Natural killer cell (primary cell): Measurements from ENCODE around the gene LYRM4. TPM values are rescaled to one million over a fixed set of nuclear protein-coding genes. Genes with fewer than 3 reads are reported as not detected.

Experiments
- ATAC-seq, 3 donors: fragments of 150-1000 bp in 2 of 3; fragments of 200-7000 bp in 1 of 3; cut with Tn5 transposase; 1 replicate in 1 of 3; 2 replicates in 2 of 3; pipeline ENCODE4 v1.10.0; 2021; ENCODE audit warnings: mild to moderate bottlenecking in 2 of 3, moderate library complexity in 2 of 3
- DNase-seq, 2 donors: peaks; one replicate each; pipeline versions ENCODE4 v3.0.0 to v3.0.0-alpha.2; 2013 to 2021; ENCODE audit warnings: mixed read lengths in 1 of 2
- H3K27ac ChIP-seq: one replicate; pipeline ENCODE4 v1.5.1; 2013; ENCODE audit warnings: mild to moderate bottlenecking, low read length
- H3K27me3 ChIP-seq: one replicate; pipeline ENCODE4 v1.6.1; 2013; ENCODE audit warnings: low read length; ENCODE audit not compliant: control insufficient read depth, insufficient read depth
- H3K36me3 ChIP-seq: one replicate; pipeline ENCODE4 v1.6.1; 2013; ENCODE audit warnings: low read length; ENCODE audit not compliant: control insufficient read depth, insufficient read depth
- H3K4me1 ChIP-seq: one replicate; pipeline ENCODE4 v1.6.1; 2013; ENCODE audit warnings: low read length; ENCODE audit not compliant: control insufficient read depth, insufficient read depth
- H3K4me3 ChIP-seq: one replicate; pipeline ENCODE4 v1.5.1; 2013; ENCODE audit warnings: low read length
- H3K9me3 ChIP-seq: one replicate; pipeline ENCODE4 v1.6.1; 2013; ENCODE audit warnings: low read length; ENCODE audit not compliant: control insufficient read depth, insufficient read depth
- H3K27ac Mint-ChIP-seq, 2 donors: one replicate each; pipeline ENCODE4 v1.8.0; 2022; ENCODE audit warnings: mild to moderate bottlenecking in 2 of 2, mixed read lengths in 2 of 2, moderate library complexity in 1 of 2
- H3K27me3 Mint-ChIP-seq, 2 donors: one replicate each; pipeline ENCODE4 v1.8.0; 2022; ENCODE audit warnings: low read depth in 2 of 2, mixed read lengths in 2 of 2
- H3K36me3 Mint-ChIP-seq: one replicate; pipeline ENCODE4 v1.8.0; 2022; ENCODE audit warnings: mixed read lengths
- H3K4me1 Mint-ChIP-seq, 2 donors: one replicate each; pipeline ENCODE4 v1.8.0; 2022; ENCODE audit warnings: mixed read lengths in 2 of 2
- H3K4me3 Mint-ChIP-seq: one replicate; pipeline ENCODE4 v1.8.0; 2022; ENCODE audit warnings: mild to moderate bottlenecking, moderate library complexity, mixed read lengths
- H3K9me3 Mint-ChIP-seq, 2 donors: one replicate each; pipeline ENCODE4 v1.8.0; 2022; ENCODE audit warnings: mixed read lengths in 2 of 2
- WGBS: methylation state at CpG from one replicate; pipeline ENCODE4 v1.1.7; 2013; ENCODE audit warnings: missing lambda C conversion rate; ENCODE audit not compliant: insufficient coverage; 5-methylcytosine and 5-hydroxymethylcytosine counted together
- intact Hi-C: fragments of 100-400 bp; cut with micrococcal nuclease; formaldehyde crosslinking; loops from one replicate; pipeline ENCODE4 v1.14.2; 2022
- total RNA-seq, 4 donors: library from RNA; stranded (reverse); fragments of 120-200 nt in 1 of 4; gene quantifications; one replicate each; pipeline versions ENCODE4 v1.2.3 to v1.2.4, GENCODE V29; 2013 to 2022
- TF ChIP-seq, protein P1 (sequence below): fragments of 200-600 bp; IDR thresholded peaks from one replicate; pipeline ENCODE4 v1.8.0; 2022; ENCODE audit warnings: antibody characterized with exemption

The LYRM4 gene
- total RNA-seq, 3 donors from 2014 or later (not counting 1 experiment from before 2014, with no cell fraction given): 9.1 to 11.4 (median 11.1) TPM

DNA sequence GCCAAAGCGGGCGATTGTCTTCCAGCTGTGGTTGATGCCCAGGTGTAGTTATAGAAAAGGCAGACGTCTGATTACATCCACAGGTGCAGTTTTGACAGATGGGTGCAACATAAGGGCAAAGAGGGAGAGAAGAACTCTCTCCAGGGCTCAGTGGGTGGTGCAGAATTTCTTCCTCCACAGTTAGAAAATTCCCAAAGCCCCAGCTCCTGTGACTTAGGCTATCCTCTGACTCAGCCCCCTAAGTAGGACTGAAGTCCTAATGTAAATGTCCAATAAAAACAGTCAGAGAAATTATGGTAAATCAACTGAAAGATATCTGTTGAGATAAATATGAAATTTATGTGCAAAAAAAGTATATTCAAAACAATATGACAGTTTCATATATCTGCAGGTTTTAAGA lies 31.4 kb downstream of the LYRM4 start:
- Mint-ChIP-seq H3K4me1 (no peaks in the 10 kb centered on the region), H3K27me3 (no peaks in the 10 kb centered on the region), H3K27ac (no peak overlapping the region), H3K9me3 (no peaks in the 10 kb centered on the region), H3K4me3 (no peak overlapping the region), H3K36me3 (no peaks in the 10 kb centered on the region)
- TF ChIP-seq, protein P1, sequence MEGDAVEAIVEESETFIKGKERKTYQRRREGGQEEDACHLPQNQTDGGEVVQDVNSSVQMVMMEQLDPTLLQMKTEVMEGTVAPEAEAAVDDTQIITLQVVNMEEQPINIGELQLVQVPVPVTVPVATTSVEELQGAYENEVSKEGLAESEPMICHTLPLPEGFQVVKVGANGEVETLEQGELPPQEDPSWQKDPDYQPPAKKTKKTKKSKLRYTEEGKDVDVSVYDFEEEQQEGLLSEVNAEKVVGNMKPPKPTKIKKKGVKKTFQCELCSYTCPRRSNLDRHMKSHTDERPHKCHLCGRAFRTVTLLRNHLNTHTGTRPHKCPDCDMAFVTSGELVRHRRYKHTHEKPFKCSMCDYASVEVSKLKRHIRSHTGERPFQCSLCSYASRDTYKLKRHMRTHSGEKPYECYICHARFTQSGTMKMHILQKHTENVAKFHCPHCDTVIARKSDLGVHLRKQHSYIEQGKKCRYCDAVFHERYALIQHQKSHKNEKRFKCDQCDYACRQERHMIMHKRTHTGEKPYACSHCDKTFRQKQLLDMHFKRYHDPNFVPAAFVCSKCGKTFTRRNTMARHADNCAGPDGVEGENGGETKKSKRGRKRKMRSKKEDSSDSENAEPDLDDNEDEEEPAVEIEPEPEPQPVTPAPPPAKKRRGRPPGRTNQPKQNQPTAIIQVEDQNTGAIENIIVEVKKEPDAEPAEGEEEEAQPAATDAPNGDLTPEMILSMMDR: no peak
- Histone ChIP-seq H3K9me3 (no peaks in the 10 kb centered on the region), H3K4me1 (no peaks in the 10 kb centered on the region), H3K27ac (no peak overlapping the region), H3K36me3 (no peaks in the 10 kb centered on the region), H3K4me3 (no peak overlapping the region), H3K27me3 (no peaks in the 10 kb centered on the region)
- WGBS: 88% methylated on average over 3 of the region's 3 CpGs
- no peak for ATAC-seq
- intact Hi-C loops: no loop called here
- DNase-seq: no peak

DNA sequence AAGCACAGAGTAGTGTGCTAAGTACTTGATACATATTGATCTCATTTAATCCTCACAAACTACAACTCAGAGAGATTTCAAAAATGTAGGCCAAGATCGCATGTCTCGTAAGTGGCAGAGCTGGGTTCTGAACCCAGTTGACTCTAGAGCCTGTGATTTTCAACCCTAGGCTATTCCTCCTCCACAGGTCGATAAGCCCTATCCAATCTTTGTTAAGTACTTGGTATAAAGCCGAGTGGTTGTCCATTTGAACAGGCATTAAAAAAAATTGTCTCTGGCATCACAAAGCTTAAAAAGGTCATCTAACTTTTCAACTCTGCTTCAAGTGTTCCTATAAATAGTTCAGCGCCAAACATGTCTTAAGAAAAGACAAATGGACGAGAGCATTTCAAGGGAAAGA lies 37.4 kb downstream of the LYRM4 start:
- Mint-ChIP-seq H3K27me3 (no peaks in the 10 kb centered on the region), H3K36me3 (no peaks in the 10 kb centered on the region), H3K27ac (no peak overlapping the region), H3K9me3 (no peaks in the 10 kb centered on the region), H3K4me3 (no peak overlapping the region), H3K4me1 (no peaks in the 10 kb centered on the region)
- ATAC-seq (no peak), DNase-seq (no peak)
- Histone ChIP-seq H3K27ac (no peak overlapping the region), H3K4me1 (no peaks in the 10 kb centered on the region), H3K9me3 (no peaks in the 10 kb centered on the region), H3K36me3 (no peaks in the 10 kb centered on the region), H3K27me3 (no peaks in the 10 kb centered on the region), H3K4me3 (no peak overlapping the region)
- 97% methylated on average over 6 of the region's 6 CpGs for WGBS
- TF ChIP-seq, protein P1: no peak
- intact Hi-C loops: no loop called here

DNA sequence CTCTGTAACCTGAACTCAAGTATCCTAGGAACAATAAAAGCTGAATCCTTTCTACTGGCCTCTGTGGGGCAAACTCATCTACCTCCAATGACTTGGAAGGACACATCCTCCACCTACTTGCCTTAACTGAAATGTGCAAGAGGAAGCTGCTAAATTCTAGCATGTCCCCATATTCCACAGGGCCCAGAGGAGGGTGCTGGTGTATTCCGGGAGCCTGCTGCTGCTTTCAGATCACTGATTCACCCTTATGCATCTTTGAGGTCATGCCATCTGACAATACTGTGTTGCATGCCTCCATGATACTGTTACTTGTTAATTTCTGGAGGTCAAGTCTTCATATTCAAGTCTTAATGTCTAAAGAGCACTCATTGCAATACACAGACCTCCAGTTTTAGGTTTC lies 40.3 kb downstream of the LYRM4 start:
- intact Hi-C loops: no loop called here
- H3K36me3 Mint-ChIP-seq: no peaks in the 10 kb centered on the region
- no peaks in the 10 kb centered on the region for H3K9me3 Mint-ChIP-seq
- no peaks in the 10 kb centered on the region for H3K27me3 Mint-ChIP-seq
- ATAC-seq (no peak), DNase-seq (no peak)
- no peaks in the 10 kb centered on the region for H3K36me3 ChIP-seq
- H3K4me3 Mint-ChIP-seq: no peak overlapping the region
- no peak overlapping the region for H3K4me3 ChIP-seq
- 94% methylated on average over 1 of the region's 1 CpG for WGBS
- no peak overlapping the region for H3K27ac Mint-ChIP-seq
- TF ChIP-seq, protein P1: no peak
- no peaks in the 10 kb centered on the region for H3K27me3 ChIP-seq
- H3K27ac ChIP-seq: no peak overlapping the region
- no peaks in the 10 kb centered on the region for H3K4me1 Mint-ChIP-seq
- H3K9me3 ChIP-seq: no peaks in the 10 kb centered on the region
- H3K4me1 ChIP-seq: no peaks in the 10 kb centered on the region

DNA sequence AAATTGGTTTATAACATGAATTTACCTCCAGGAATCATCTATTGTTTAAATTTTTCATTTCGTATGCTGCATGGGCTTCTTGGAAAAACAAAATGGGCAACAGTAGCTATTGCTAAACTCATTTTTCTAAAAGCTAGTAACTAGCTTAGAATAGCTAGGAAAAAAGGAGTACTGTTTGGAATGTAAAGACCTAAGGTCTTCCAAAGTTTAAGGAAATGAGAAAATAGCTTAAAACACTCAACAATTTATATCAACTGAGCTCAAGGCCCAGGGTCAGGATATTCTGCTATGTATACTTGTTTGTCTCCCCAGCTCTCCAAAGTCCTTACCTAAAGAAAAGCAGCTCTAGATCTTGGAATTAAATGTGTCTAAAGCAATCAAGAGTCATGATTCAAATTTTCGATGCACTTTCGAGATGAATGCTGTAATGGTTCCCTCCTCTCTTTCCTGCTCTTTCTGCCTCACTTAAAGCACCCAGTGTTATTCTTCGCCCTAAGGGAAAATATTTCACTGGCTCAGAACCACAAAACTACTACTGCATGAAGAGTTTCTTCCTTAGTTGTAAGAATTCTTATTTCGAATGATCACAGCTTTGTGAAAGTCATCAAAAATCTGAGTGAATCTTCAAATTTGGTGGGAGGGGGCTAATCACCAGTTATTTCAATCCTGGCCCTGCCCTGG lies 41.6 kb downstream of the LYRM4 start:
- H3K4me1 Mint-ChIP-seq: no peaks in the 10 kb centered on the region
- H3K36me3 Mint-ChIP-seq: no peaks in the 10 kb centered on the region
- DNase-seq (no peak), ATAC-seq (no peak)
- TF ChIP-seq, protein P1: no peak
- H3K4me3 Mint-ChIP-seq: no peak overlapping the region
- no peaks in the 10 kb centered on the region for H3K9me3 ChIP-seq
- H3K36me3 ChIP-seq: no peaks in the 10 kb centered on the region
- H3K9me3 Mint-ChIP-seq: no peaks in the 10 kb centered on the region
- no peak overlapping the region for H3K4me3 ChIP-seq
- intact Hi-C loops: no loop called here
- no peaks in the 10 kb centered on the region for H3K27me3 ChIP-seq
- H3K27me3 Mint-ChIP-seq: no peaks in the 10 kb centered on the region
- no peaks in the 10 kb centered on the region for H3K4me1 ChIP-seq
- 98% methylated on average over 4 of the region's 5 CpGs for WGBS
- H3K27ac Mint-ChIP-seq: no peak overlapping the region
- H3K27ac ChIP-seq: no peak overlapping the region
